NCI-H748 (cell line): ENCODE results near the gene PUM2.

Experiments
- DNase-seq: peaks from one replicate; lab custom pipeline; 2025; ENCODE audit not compliant: unreplicated experiment; lab: John Stamatoyannopoulos, UW

PUM2 gene

GRCh38 chr2:20219763-20220380 lies 130.8 kb downstream of the PUM2 start:
- no peak for DNase-seq

- no peak for DNase-seq
Measured at GRCh38 chr2:20218331-20219320, 132.0 kb downstream of the PUM2 start.

- no peak for DNase-seq
Measured at GRCh38 chr2:20217041-20217970, 133.3 kb downstream of the PUM2 start.

- no peak for DNase-seq
Measured at GRCh38 chr2:20216130-20217025, 134.3 kb downstream of the PUM2 start.

GRCh38 chr2:20215183-20216040 lies 135.2 kb downstream of the PUM2 start:
- no peak for DNase-seq

GRCh38 chr2:20214566-20215182 lies 136.0 kb downstream of the PUM2 start:
- DNase-seq = no peak

- peak; percentile 12 for DNase-seq
Measured at GRCh38 chr2:20213651-20214565, 136.7 kb downstream of the PUM2 start.

- no peak for DNase-seq
Measured at GRCh38 chr2:20212871-20213503, 137.7 kb downstream of the PUM2 start.

- DNase-seq = no peak
Measured at GRCh38 chr2:20212459-20212870, 138.2 kb downstream of the PUM2 start.

- DNase-seq = no peak
Measured at GRCh38 chr2:20211860-20212458, 138.7 kb downstream of the PUM2 start.

- DNase-seq = no peak
Measured at GRCh38 chr2:20211420-20211819, 139.2 kb downstream of the PUM2 start.

GRCh38 chr2:20210462-20210861 lies 140.2 kb downstream of the PUM2 start:
- DNase-seq = no peak

GRCh38 chr2:20209373-20210109 lies 141.1 kb downstream of the PUM2 start:
- no peak for DNase-seq

- no peak for DNase-seq
Measured at GRCh38 chr2:20208476-20208859, 142.2 kb downstream of the PUM2 start.

- no peak for DNase-seq
Measured at GRCh38 chr2:20207051-20207450, 143.6 kb downstream of the PUM2 start.

GRCh38 chr2:20205915-20206524 lies 144.6 kb downstream of the PUM2 start:
- no peak for DNase-seq
